ENCODE measurements around the gene C16orf90. TPM values are rescaled to one million over a fixed set of nuclear protein-coding genes. Genes with fewer than 3 reads are reported as not detected.

The C16orf90 gene
- total RNA-seq (2021) (not detected in 2 replicates), Bru-seq, nascent RNA (not detected), BruChase-seq, experiment 1, labeled RNA remaining after a 2-hour chase (not detected), BruChase-seq, experiment 2, labeled RNA remaining after a 6-hour chase (not detected)
- long read RNA-seq: 0 reads

DNA sequence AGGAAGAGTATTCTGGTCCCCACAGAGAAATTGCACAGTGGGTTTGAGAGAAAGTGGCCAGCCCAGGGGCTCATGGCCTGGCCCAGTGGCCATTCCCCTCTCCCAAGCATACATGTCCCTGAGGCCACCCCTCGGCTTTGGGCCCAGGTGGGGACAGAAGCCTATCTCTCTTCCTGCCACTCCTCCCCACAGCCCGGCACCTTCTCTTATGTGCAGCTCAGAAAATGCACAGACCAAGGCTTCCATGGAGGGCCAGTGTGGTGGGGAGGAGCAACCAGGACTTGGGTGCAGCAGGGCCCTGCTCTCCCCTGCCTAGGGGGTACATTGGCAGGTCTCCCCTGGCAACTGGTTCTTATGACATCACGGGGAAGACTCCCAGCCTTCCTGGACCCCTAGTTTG is at the start of gene C16orf90:
Gene C16orf90 (minus strand): TSS at position 314 of the 400 bp plus-strand sequence. CDS start 68 bp downstream, at position 246.
- no peak for DNase-seq (ENCODE audit: low spot score)
- Histone ChIP-seq H3K9me3 (ENCODE audit: low read depth, low read length, poor library complexity, severe bottlenecking) (no peaks in the 10 kb centered on the region), H3K4me1 (ENCODE audit: insufficient read depth, low read length, poor library complexity, severe bottlenecking) (no peaks in the 10 kb centered on the region), H3K27me3 (replicated peaks; ENCODE audit: insufficient read depth, low read depth, low read length, poor library complexity) (no peaks in the 10 kb centered on the region), H3K36me3 (ENCODE audit: insufficient read depth, low read length, poor library complexity, severe bottlenecking) (no peaks in the 10 kb centered on the region), H3K27ac (ENCODE audit: low read depth, low read length, poor library complexity, severe bottlenecking) (no peak within 1 kb of the TSS), H3K4me3 (ENCODE audit: low read depth, low read length, poor library complexity, severe bottlenecking) (no peak within 1 kb of the TSS)
- CTCF ChIA-PET: no interaction called here
- intact Hi-C loops (cut with micrococcal nuclease; ENCODE audit: unreplicated experiment): no loop called here
- BruUV-seq (replicated peaks): no TSS peak
- TF ChIP-seq CTCF (conservative IDR thresholded peaks at IDR 0.05; ENCODE audit: low read depth, low read length) (no peak), EZH2 (IDR thresholded peaks at IDR 0.05; ENCODE audit: borderline replicate concordance, low read depth, low read length, poor library complexity, severe bottlenecking) (no peak)
- POLR2A ChIA-PET (ENCODE audit: low non-redundant PET): no interaction called here

- intact Hi-C loops (cut with micrococcal nuclease; ENCODE audit: unreplicated experiment): no loop called here
- no TSS peak for BruUV-seq (replicated peaks)
- no peak for DNase-seq (ENCODE audit: low spot score)
- POLR2A ChIA-PET (ENCODE audit: low non-redundant PET): no interaction called here
- H3K9me3 ChIP-seq (ENCODE audit: low read depth, low read length, poor library complexity, severe bottlenecking): no peaks in the 10 kb centered on the region
- H3K4me3 ChIP-seq (ENCODE audit: low read depth, low read length, poor library complexity, severe bottlenecking): no peak overlapping the region
- no peak overlapping the region for H3K27ac ChIP-seq (ENCODE audit: low read depth, low read length, poor library complexity, severe bottlenecking)
- TF ChIP-seq EZH2 (IDR thresholded peaks at IDR 0.05; ENCODE audit: borderline replicate concordance, low read depth, low read length, poor library complexity, severe bottlenecking): no peak
- TF ChIP-seq CTCF (conservative IDR thresholded peaks at IDR 0.05; ENCODE audit: low read depth, low read length): no peak
- H3K27me3 ChIP-seq (replicated peaks; ENCODE audit: insufficient read depth, low read depth, low read length, poor library complexity): no peaks in the 10 kb centered on the region
- no peaks in the 10 kb centered on the region for H3K4me1 ChIP-seq (ENCODE audit: insufficient read depth, low read length, poor library complexity, severe bottlenecking)
- no peaks in the 10 kb centered on the region for H3K36me3 ChIP-seq (ENCODE audit: insufficient read depth, low read length, poor library complexity, severe bottlenecking)
- CTCF ChIA-PET: no interaction called here
Observed at GRCh38 chr16:3542601-3543373, 47.5 kb upstream of the C16orf90 start.

DNA sequence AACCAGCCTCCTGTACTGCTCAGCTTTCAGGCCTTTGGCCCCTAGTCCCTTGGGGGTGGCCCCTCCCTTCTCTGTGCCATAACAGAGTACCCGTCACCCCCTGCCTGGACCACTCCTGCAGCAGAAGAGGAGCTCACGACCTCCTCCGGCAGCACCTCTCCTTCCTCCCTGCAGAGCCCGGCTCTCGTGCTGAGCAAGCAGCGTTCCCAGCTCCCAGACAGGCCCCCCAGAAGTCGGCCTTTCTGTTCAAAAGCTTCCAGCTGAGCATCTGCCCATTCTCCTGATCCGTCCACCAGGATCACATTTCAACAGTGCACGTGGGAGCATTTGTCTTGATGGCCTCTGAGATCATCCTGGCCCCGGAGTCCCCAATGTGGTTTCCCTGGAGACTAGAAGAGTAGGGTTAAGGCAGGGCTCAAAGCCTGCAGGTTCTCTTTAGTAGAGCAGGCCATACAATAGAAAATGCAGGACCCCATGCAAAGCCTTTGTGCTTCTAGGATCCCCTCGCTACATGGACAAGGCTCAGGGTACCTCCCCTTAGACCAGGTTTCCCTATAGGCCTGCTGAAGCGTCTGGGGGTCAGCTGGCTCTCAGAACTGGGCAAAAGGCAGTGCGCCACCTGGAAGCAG is 46.4 kb upstream of the C16orf90 start:
- intact Hi-C loops (cut with micrococcal nuclease; ENCODE audit: unreplicated experiment): no loop called here
- Histone ChIP-seq H3K9me3 (ENCODE audit: low read depth, low read length, poor library complexity, severe bottlenecking) (no peaks in the 10 kb centered on the region), H3K4me3 (ENCODE audit: low read depth, low read length, poor library complexity, severe bottlenecking) (no peak overlapping the region), H3K4me1 (ENCODE audit: insufficient read depth, low read length, poor library complexity, severe bottlenecking) (no peaks in the 10 kb centered on the region), H3K27ac (ENCODE audit: low read depth, low read length, poor library complexity, severe bottlenecking) (no peak overlapping the region), H3K36me3 (ENCODE audit: insufficient read depth, low read length, poor library complexity, severe bottlenecking) (peaks cover 6% of the 10 kb centered on the region), H3K27me3 (replicated peaks; ENCODE audit: insufficient read depth, low read depth, low read length, poor library complexity) (no peaks in the 10 kb centered on the region)
- ChIA-PET POLR2A (ENCODE audit: low non-redundant PET) (no interaction called here), CTCF (no interaction called here)
- no peak for DNase-seq (ENCODE audit: low spot score)
- TF ChIP-seq CTCF (conservative IDR thresholded peaks at IDR 0.05; ENCODE audit: low read depth, low read length) (no peak), EZH2 (IDR thresholded peaks at IDR 0.05; ENCODE audit: borderline replicate concordance, low read depth, low read length, poor library complexity, severe bottlenecking) (no peak)
- no TSS peak for BruUV-seq (replicated peaks)
